HUES48 (cell line): Measurements from ENCODE around the gene SPPL2A.

Experiments used
- H3K27ac ChIP-seq: one replicate; pipeline ENCODE4 v1.7.0; 2013; ENCODE audit warnings: low read depth, low read length, inconsistent platforms
- H3K27me3 ChIP-seq: 2 replicates; pipeline ENCODE4 v1.6.1; 2013; ENCODE audit warnings: mild to moderate bottlenecking, low read length; ENCODE audit not compliant: control insufficient read depth, insufficient read depth
- H3K36me3 ChIP-seq: 2 replicates; pipeline ENCODE4 v1.6.1; 2013; ENCODE audit warnings: low read length; ENCODE audit not compliant: control insufficient read depth, insufficient read depth
- H3K4me1 ChIP-seq: 2 replicates; pipeline ENCODE4 v1.6.1; 2013; ENCODE audit warnings: mild to moderate bottlenecking, low read length; ENCODE audit not compliant: control insufficient read depth, insufficient read depth
- H3K4me3 ChIP-seq: 2 replicates; pipeline ENCODE4 v1.5.1; 2013; ENCODE audit warnings: mild to moderate bottlenecking, low read depth, low read length
- H3K9ac ChIP-seq: 2 replicates; pipeline ENCODE4 v1.6.1; 2013; ENCODE audit warnings: mild to moderate bottlenecking, low read depth, low read length, moderate library complexity
- H3K9me3 ChIP-seq: 2 replicates; pipeline ENCODE4 v1.6.1; 2013; ENCODE audit warnings: low read length; ENCODE audit not compliant: control insufficient read depth, insufficient read depth

SPPL2A gene

GRCh38 chr15:50767332-50767861, 1.9 kb upstream of the SPPL2A start:
- Histone ChIP-seq H3K27ac (no peak overlapping the region), H3K4me1 (no peaks in the 10 kb centered on the region), H3K4me3 (no peak overlapping the region), H3K36me3 (no peaks in the 10 kb centered on the region), H3K27me3 (no peaks in the 10 kb centered on the region), H3K9ac (no peak overlapping the region), H3K9me3 (no peaks in the 10 kb centered on the region)

GRCh38 chr15:50764461-50765194, 878 bp downstream of the SPPL2A start:
- H3K27me3 ChIP-seq = no peaks in the 10 kb centered on the region
- peak overlapping the region; percentile 99 for H3K4me3 ChIP-seq
- H3K9ac ChIP-seq = peak overlapping the region; percentile 83
- peak overlapping the region; percentile 93 for H3K27ac ChIP-seq
- no peaks in the 10 kb centered on the region for H3K9me3 ChIP-seq
- H3K4me1 ChIP-seq = no peaks in the 10 kb centered on the region
- no peaks in the 10 kb centered on the region for H3K36me3 ChIP-seq

GRCh38 chr15:50758712-50759205, 6.7 kb downstream of the SPPL2A start:
- H3K4me3 ChIP-seq = no peak overlapping the region
- H3K9ac ChIP-seq = no peak overlapping the region
- no peaks in the 10 kb centered on the region for H3K9me3 ChIP-seq
- no peak overlapping the region for H3K27ac ChIP-seq
- no peaks in the 10 kb centered on the region for H3K4me1 ChIP-seq
- no peaks in the 10 kb centered on the region for H3K36me3 ChIP-seq
- H3K27me3 ChIP-seq = no peaks in the 10 kb centered on the region

- no peaks in the 10 kb centered on the region for H3K4me1 ChIP-seq
- no peak overlapping the region for H3K4me3 ChIP-seq
- H3K27ac ChIP-seq = no peak overlapping the region
- no peaks in the 10 kb centered on the region for H3K36me3 ChIP-seq
- no peak overlapping the region for H3K9ac ChIP-seq
- no peaks in the 10 kb centered on the region for H3K27me3 ChIP-seq
- no peaks in the 10 kb centered on the region for H3K9me3 ChIP-seq
Observed at GRCh38 chr15:50753463-50753862, 12.0 kb downstream of the SPPL2A start.

- Histone ChIP-seq H3K4me1 (no peaks in the 10 kb centered on the region), H3K27me3 (no peaks in the 10 kb centered on the region), H3K9me3 (no peaks in the 10 kb centered on the region), H3K4me3 (no peak overlapping the region), H3K27ac (no peak overlapping the region), H3K36me3 (peaks cover 12% of the 10 kb centered on the region), H3K9ac (no peak overlapping the region)
Observed at GRCh38 chr15:50751394-50751793, 14.1 kb downstream of the SPPL2A start.

GRCh38 chr15:50750227-50750705, 15.2 kb downstream of the SPPL2A start:
- Histone ChIP-seq H3K27ac (no peak overlapping the region), H3K27me3 (no peaks in the 10 kb centered on the region), H3K4me3 (no peak overlapping the region), H3K4me1 (no peaks in the 10 kb centered on the region), H3K9me3 (no peaks in the 10 kb centered on the region), H3K36me3 (peaks cover 12% of the 10 kb centered on the region), H3K9ac (no peak overlapping the region)

- no peak overlapping the region for H3K27ac ChIP-seq
- H3K9ac ChIP-seq = no peak overlapping the region
- H3K27me3 ChIP-seq = no peaks in the 10 kb centered on the region
- H3K4me1 ChIP-seq = no peaks in the 10 kb centered on the region
- H3K9me3 ChIP-seq = no peaks in the 10 kb centered on the region
- H3K4me3 ChIP-seq = no peak overlapping the region
- H3K36me3 ChIP-seq = peaks cover 12% of the 10 kb centered on the region
Observed at GRCh38 chr15:50747523-50747922, 18.0 kb downstream of the SPPL2A start.

- Histone ChIP-seq H3K36me3 (peaks cover 13% of the 10 kb centered on the region), H3K4me3 (no peak overlapping the region), H3K27me3 (no peaks in the 10 kb centered on the region), H3K9ac (no peak overlapping the region), H3K27ac (no peak overlapping the region), H3K9me3 (no peaks in the 10 kb centered on the region), H3K4me1 (no peaks in the 10 kb centered on the region)
Observed at GRCh38 chr15:50744601-50745000, 20.9 kb downstream of the SPPL2A start.

GRCh38 chr15:50740955-50741354, 24.6 kb downstream of the SPPL2A start:
- Histone ChIP-seq H3K9ac (no peak overlapping the region), H3K27ac (no peak overlapping the region), H3K36me3 (peaks cover 17% of the 10 kb centered on the region), H3K4me1 (no peaks in the 10 kb centered on the region), H3K9me3 (no peaks in the 10 kb centered on the region), H3K27me3 (no peaks in the 10 kb centered on the region), H3K4me3 (no peak overlapping the region)

- Histone ChIP-seq H3K4me3 (no peak overlapping the region), H3K36me3 (peaks cover 51% of the 10 kb centered on the region), H3K27me3 (no peaks in the 10 kb centered on the region), H3K27ac (no peak overlapping the region), H3K9ac (no peak overlapping the region), H3K9me3 (no peaks in the 10 kb centered on the region), H3K4me1 (no peaks in the 10 kb centered on the region)
Observed at GRCh38 chr15:50736823-50737222, 28.7 kb downstream of the SPPL2A start.

GRCh38 chr15:50735156-50735555, 30.4 kb downstream of the SPPL2A start:
- peaks cover 59% of the 10 kb centered on the region for H3K36me3 ChIP-seq
- no peak overlapping the region for H3K27ac ChIP-seq
- no peaks in the 10 kb centered on the region for H3K4me1 ChIP-seq
- H3K4me3 ChIP-seq = no peak overlapping the region
- no peak overlapping the region for H3K9ac ChIP-seq
- no peaks in the 10 kb centered on the region for H3K9me3 ChIP-seq
- no peaks in the 10 kb centered on the region for H3K27me3 ChIP-seq
